H1 (cell line): Measurements from ENCODE around the gene PEPD. TPM values are rescaled to one million over a fixed set of nuclear protein-coding genes. Genes with fewer than 3 reads are reported as not detected.
A peak's percentile ranks its signal among the peaks of the same experiment; 100 is the strongest.

Experiments used
- CTCF ChIA-PET: fragments of 300-600 bp; sonication (Branson Sonifier 250); formaldehyde crosslinking; loops from one replicate; lab custom pipeline; 2021; ENCODE audit not compliant: partially characterized antibody; lab: Charles Lee
- POLR2A ChIA-PET: fragments of 300-600 bp; sonication (Branson Sonifier 250); formaldehyde crosslinking; loops from one replicate; lab custom pipeline; 2021; ENCODE audit warnings: inconsistent platforms; ENCODE audit not compliant: partially characterized antibody; lab: Charles Lee
- DNase-seq, 2 experiments: peaks; one replicate each; pipeline versions ENCODE4 v3.0.0 to v3.0.0-alpha.2; 2010 to 2022; ENCODE audit warnings: low spot score in 2 of 2, low read depth in 1 of 2, mixed read lengths in 1 of 2
- FAIRE-seq: peaks from 2 replicates; lab custom pipeline; 2011; peaks lifted over from hg19 to GRCh38; lab: Jason Lieb, UNC
- H2AFZ ChIP-seq: 2 replicates; pipeline ENCODE4 v1.8.1; 2012; ENCODE audit warnings: low read length, inconsistent platforms
- H2AK5ac ChIP-seq: 2 replicates; pipeline ENCODE4 v1.6.1; 2013; ENCODE audit warnings: low read depth, low read length
- H2BK120ac ChIP-seq: replicated peaks from 2 replicates; pipeline ENCODE3; 2013; ENCODE audit warnings: low read depth, low read length, inconsistent platforms
- H2BK12ac ChIP-seq: 2 replicates; pipeline ENCODE4 v1.6.1; 2013; ENCODE audit warnings: low read depth, low read length
- H2BK15ac ChIP-seq: 2 replicates; pipeline ENCODE4 v1.6.1; 2013; ENCODE audit warnings: low read length
- H2BK20ac ChIP-seq: 2 replicates; pipeline ENCODE4 v1.6.1; 2013; ENCODE audit warnings: low read length
- H2BK5ac ChIP-seq: 2 replicates; pipeline ENCODE4 v1.6.1; 2013; ENCODE audit warnings: low read depth, low read length
- H3K14ac ChIP-seq: 2 replicates; pipeline ENCODE4 v1.6.1; 2013; ENCODE audit warnings: inconsistent platforms; ENCODE audit not compliant: insufficient read length
- H3K18ac ChIP-seq: 2 replicates; pipeline ENCODE4 v1.6.1; 2013; ENCODE audit warnings: low read length; ENCODE audit errors: extremely low read depth
- H3K23ac ChIP-seq: 2 replicates; pipeline ENCODE4 v1.6.1; 2013; ENCODE audit warnings: inconsistent platforms; ENCODE audit not compliant: insufficient read length
- H3K23me2 ChIP-seq: 2 replicates; pipeline ENCODE4 v1.6.1; 2013; ENCODE audit warnings: low read depth, low read length
- H3K27ac ChIP-seq: 2 replicates; pipeline ENCODE4 v1.6.1; 2011; ENCODE audit warnings: low read depth, low read length, inconsistent platforms
- H3K27me3 ChIP-seq, 4 experiments: replicated peaks in 1 of 4; 1 replicate in 1 of 4; 2 replicates in 3 of 4; pipeline versions ENCODE4 v1.6.1 to v1.8.1; 2011 to 2013; ENCODE audit warnings: low read length in 3 of 4, mild to moderate bottlenecking in 3 of 4, inconsistent platforms in 2 of 4, mixed read lengths in 2 of 4, moderate library complexity in 1 of 4; ENCODE audit not compliant: control insufficient read depth in 3 of 4, insufficient read depth in 3 of 4; ENCODE audit errors: extremely low read depth in 1 of 4
- H3K36me3 ChIP-seq, 4 experiments: 2 replicates each; pipeline versions ENCODE4 v1.6.1 to v1.8.1; 2011 to 2013; ENCODE audit warnings: mild to moderate bottlenecking in 4 of 4, low read length in 3 of 4, moderate library complexity in 2 of 4, control low read depth in 1 of 4, inconsistent platforms in 1 of 4; ENCODE audit not compliant: insufficient read depth in 4 of 4, control insufficient read depth in 2 of 4
- H3K4ac ChIP-seq: replicated peaks from 2 replicates; pipeline ENCODE3; 2013; ENCODE audit warnings: low read length, low read depth, mixed read lengths, inconsistent platforms; ENCODE audit not compliant: insufficient read length
- H3K4me1 ChIP-seq, 4 experiments: replicated peaks in 1 of 4; 1 replicate in 1 of 4; 2 replicates in 3 of 4; pipeline versions ENCODE4 v1.6.1 to v1.8.1; 2011 to 2013; ENCODE audit warnings: low read length in 3 of 4, inconsistent platforms in 2 of 4, mixed read lengths in 1 of 4; ENCODE audit not compliant: insufficient read depth in 4 of 4, control insufficient read depth in 3 of 4
- H3K4me2 ChIP-seq, 2 experiments: 2 replicates each; pipeline versions ENCODE4 v1.6.1 to v1.8.1; 2011 to 2013; ENCODE audit warnings: low read depth in 2 of 2, low read length in 2 of 2, control low read depth in 1 of 2, inconsistent platforms in 1 of 2, mild to moderate bottlenecking in 1 of 2; ENCODE audit not compliant: insufficient read depth in 1 of 2
- H3K4me3 ChIP-seq, 4 experiments: fragments of 200-600, 300-600 bp in 1 of 4; sonication (generic), shearing (Covaris generic), sonication (Bioruptor Twin) in 1 of 4; 2 replicates each; pipeline versions ENCODE4 v1.5.1 to v1.8.1; 2011 to 2016; ENCODE audit warnings: low read length in 4 of 4, low read depth in 3 of 4, control low read depth in 2 of 4, inconsistent platforms in 2 of 4, mild to moderate bottlenecking in 2 of 4, mixed read lengths in 1 of 4, moderate library complexity in 1 of 4; ENCODE audit not compliant: insufficient read depth in 2 of 4; ENCODE audit errors: extremely low read depth in 1 of 4
- H3K56ac ChIP-seq: replicated peaks from 2 replicates; pipeline ENCODE3; 2013; ENCODE audit warnings: low read depth, mild to moderate bottlenecking, mixed read lengths, low read length, inconsistent platforms; ENCODE audit not compliant: insufficient read length
- H3K79me1 ChIP-seq: 2 replicates; pipeline ENCODE4 v1.6.1; 2013; ENCODE audit warnings: low read depth, low read length, control low read depth
- H3K79me2 ChIP-seq, 2 experiments: 2 replicates each; pipeline versions ENCODE4 v1.6.1 to v1.8.1; 2012 to 2013; ENCODE audit warnings: low read length in 2 of 2, mild to moderate bottlenecking in 2 of 2, inconsistent platforms in 1 of 2; ENCODE audit not compliant: insufficient read depth in 2 of 2, control insufficient read depth in 1 of 2
- H3K9ac ChIP-seq, 4 experiments: replicated peaks in 1 of 4; 1 replicate in 1 of 4; 2 replicates in 3 of 4; pipeline versions ENCODE4 v1.6.1 to v1.8.1; 2011 to 2013; ENCODE audit warnings: low read depth in 3 of 4, low read length in 3 of 4, control low read depth in 2 of 4, mild to moderate bottlenecking in 2 of 4, moderate library complexity in 2 of 4, inconsistent platforms in 1 of 4; ENCODE audit errors: extremely low read depth in 1 of 4
- H3K9me3 ChIP-seq, 2 experiments: 2 replicates each; pipeline versions ENCODE4 v1.6.1 to v1.8.1; 2012 to 2013; ENCODE audit warnings: mild to moderate bottlenecking in 2 of 2, moderate library complexity in 2 of 2, control low read depth in 1 of 2, inconsistent platforms in 1 of 2, low read depth in 1 of 2, low read length in 1 of 2, mixed read lengths in 1 of 2; ENCODE audit not compliant: insufficient read depth in 2 of 2
- H4K20me1 ChIP-seq, 2 experiments: replicated peaks in 1 of 2; 2 replicates each; pipeline versions ENCODE3 to v1.8.1; 2011 to 2013; ENCODE audit warnings: inconsistent platforms in 2 of 2, low read length in 2 of 2, mild to moderate bottlenecking in 1 of 2; ENCODE audit not compliant: insufficient read depth in 2 of 2, control insufficient read depth in 1 of 2
- H4K5ac ChIP-seq: 2 replicates; pipeline ENCODE4 v1.6.1; 2013; ENCODE audit warnings: low read length, low read depth, mixed read lengths, inconsistent platforms; ENCODE audit not compliant: insufficient read length
- H4K8ac ChIP-seq: 2 replicates; pipeline ENCODE4 v1.8.0; 2013; ENCODE audit warnings: mild to moderate bottlenecking, moderate library complexity, low read length, inconsistent platforms; ENCODE audit not compliant: insufficient read depth; ENCODE audit errors: extremely low read depth
- H4K91ac ChIP-seq: replicated peaks from 2 replicates; pipeline ENCODE3; 2013; ENCODE audit warnings: low read length, mixed read lengths, inconsistent platforms; ENCODE audit not compliant: insufficient read length
- CEBPB ChIP-seq: IDR thresholded peaks from 2 replicates; pipeline ENCODE4 v1.6.1; 2012; ENCODE audit warnings: low read depth, low read length
- EP300 ChIP-seq, 2 experiments: IDR thresholded peaks; 1 replicate in 1 of 2; 2 replicates in 1 of 2; pipeline ENCODE4 v1.6.1; 2011 to 2012; ENCODE audit warnings: low read depth in 2 of 2, low read length in 2 of 2, mild to moderate bottlenecking in 2 of 2, borderline replicate concordance in 1 of 2, inconsistent platforms in 1 of 2, moderate library complexity in 1 of 2
- POLR2AphosphoS5 ChIP-seq: IDR thresholded peaks from 2 replicates; pipeline ENCODE4 v1.6.1; 2011; ENCODE audit warnings: low read depth, low read length
- RAD21 ChIP-seq, 2 experiments: IDR thresholded peaks in 1 of 2; conservative IDR thresholded peaks in 1 of 2; 2 replicates each; pipeline ENCODE4 v1.6.1; 2011; ENCODE audit warnings: low read depth in 2 of 2, low read length in 2 of 2, improper control_type of control experiment in 1 of 2, inconsistent platforms in 1 of 2, mild to moderate bottlenecking in 1 of 2, moderate library complexity in 1 of 2
- SRF ChIP-seq: IDR thresholded peaks from 2 replicates; pipeline ENCODE4 v1.6.1; 2011; ENCODE audit warnings: mild to moderate bottlenecking, low read depth, low read length, moderate library complexity
- TAF1 ChIP-seq: IDR thresholded peaks from 2 replicates; pipeline ENCODE4 v1.6.1; 2011; ENCODE audit warnings: mild to moderate bottlenecking, low read depth, low read length
- TEAD4 ChIP-seq: IDR thresholded peaks from 2 replicates; pipeline ENCODE4 v1.6.1; 2012; ENCODE audit warnings: low read depth, low read length, inconsistent platforms, mixed read lengths
- WGBS, 2 experiments: shearing (Covaris generic) in 1 of 2; methylation state at CpG; one replicate each; pipeline versions ENCODE4 v1.1.6 to v1.1.7; 2013 to 2015; ENCODE audit warnings: low lambda C conversion rate in 2 of 2, mixed read lengths in 2 of 2, inconsistent platforms in 1 of 2, low coverage in 1 of 2, missing lambda C conversion rate in 1 of 2; ENCODE audit not compliant: insufficient replicate concordance in 2 of 2, insufficient coverage in 1 of 2, insufficient read length in 1 of 2; ENCODE audit errors: extremely low coverage in 1 of 2, missing lambda C conversion rate in 1 of 2; 5-methylcytosine and 5-hydroxymethylcytosine counted together
- polyA plus RNA-seq, 7 experiments: library from polyadenylated mRNA; depleted of rRNA in 3 of 7; stranded (reverse) in 5 of 7; unstranded in 2 of 7; fragments of >200 nt in 5 of 7; fragments of 200-250 nt in 2 of 7; gene quantifications; 1 replicate in 5 of 7; 2 replicates in 1 of 7; 4 replicates in 1 of 7; pipeline versions ENCODE4 v1.2.1 to v1.2.3, GENCODE V29; 2011 to 2013; ENCODE audit warnings: missing spikeins in 2 of 7, mixed read lengths in 2 of 7
- total RNA-seq: library from RNA; stranded (reverse); fragmentation: NEBNext Ultra II Directional; extraction: Animal tissue kit (Norgen Biotek cat#: 25700); gene quantifications from 2 replicates; pipeline ENCODE4 v1.2.1, GENCODE V29; 2021
- TF ChIP-seq, protein P1 (sequence below): IDR thresholded peaks from 2 replicates; pipeline ENCODE4 v1.6.1; 2011; ENCODE audit warnings: low read depth, mild to moderate bottlenecking, low read length; ENCODE audit not compliant: insufficient read depth

PEPD gene
- total and polyA plus RNA-seq, 2 of the 8 experiments (the other 6 are each of a cell fraction or from before 2014, with no cell fraction given), result 84.1 to 178 TPM

DNA sequence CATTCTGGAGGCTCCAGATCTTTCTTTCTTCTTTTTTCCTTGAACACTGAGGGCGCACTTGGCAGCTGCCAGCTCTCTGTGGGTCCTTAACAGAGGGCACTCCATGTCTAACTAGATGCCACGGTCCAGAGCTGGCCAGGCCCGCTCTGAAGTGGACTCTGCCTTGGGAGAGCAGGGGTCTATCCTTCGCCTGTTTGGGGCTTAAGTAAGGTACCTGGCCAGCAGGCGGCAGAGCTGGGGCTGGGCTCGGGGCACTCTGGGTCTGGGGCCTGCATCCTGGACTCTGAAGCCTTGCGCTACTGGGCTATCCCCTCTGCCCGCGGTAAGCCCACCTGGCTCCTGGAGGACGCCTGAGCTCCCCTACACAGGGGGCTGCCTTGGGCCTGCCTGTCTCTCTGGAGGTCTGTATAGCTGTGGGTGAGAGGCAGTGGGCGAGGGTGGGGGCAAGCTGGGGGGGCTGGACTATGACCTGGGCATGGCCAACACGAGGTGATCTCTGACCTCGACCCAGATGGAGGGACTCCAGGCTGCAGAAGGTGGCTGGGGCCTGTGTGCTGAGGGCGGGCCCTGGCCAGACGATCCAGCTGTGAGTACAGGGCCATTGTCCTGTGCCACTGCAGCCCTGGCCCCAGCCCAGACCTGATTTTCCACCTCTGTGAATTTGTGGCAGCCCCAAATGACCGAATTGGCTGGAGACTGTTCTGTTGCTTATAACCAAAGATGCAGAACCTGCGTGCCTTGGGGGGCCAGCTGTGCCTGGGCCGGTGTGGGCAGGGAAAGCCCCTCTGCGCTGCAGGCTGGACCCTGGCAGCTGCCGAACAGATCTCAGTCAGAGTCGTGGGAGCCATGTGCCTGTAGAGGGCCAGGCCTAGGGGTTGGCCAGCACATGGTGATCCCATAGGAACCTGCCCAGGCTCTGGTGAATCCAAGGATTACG lies 121.6 kb downstream of the PEPD start:
- ChIA-PET POLR2A (interaction anchor here (0.6 to 1.6 kb wide), 4 partner anchors 18 to 172 kb away, joined by 3 to 4 read pairs (median 4); no protein-coding TSS in a partner anchor), CTCF (interaction anchor here (0.6 to 24.5 kb wide), 13 partner anchors 8 to 379 kb away, joined by 3 to 426 read pairs (median 4); partner anchors contain the start of gene SLC7A10)
- WGBS, 2 experiments, result 88% methylated on average over 18 of the region's 22 CpGs; no CpG with 5 or more reads in 1 of the 2 experiments
- TF ChIP-seq TEAD4 (no peak), EP300 (IDR thresholded peaks at IDR 0.05; ENCODE audit: borderline replicate concordance in 1 of 2, low read depth in 2 of 2, low read length in 2 of 2) (no peak), POLR2AphosphoS5 (no peak), SRF (no peak), CEBPB (no peak), TAF1 (no peak), RAD21 (IDR thresholded peaks at IDR 0.05 in 1 of 2, conservative IDR thresholded peaks at IDR 0.05 in 1 of 2; ENCODE audit: low read depth in 2 of 2, low read length in 2 of 2) (peak in 1 of 2 experiments; percentile 25; a peak in 1 of 4 replicates)
- TF ChIP-seq, protein P1, sequence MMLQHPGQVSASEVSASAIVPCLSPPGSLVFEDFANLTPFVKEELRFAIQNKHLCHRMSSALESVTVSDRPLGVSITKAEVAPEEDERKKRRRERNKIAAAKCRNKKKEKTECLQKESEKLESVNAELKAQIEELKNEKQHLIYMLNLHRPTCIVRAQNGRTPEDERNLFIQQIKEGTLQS, result no peak

More for the DNA sequence above, 121.6 kb downstream of the PEPD start:
- no peak overlapping the region for H3K18ac ChIP-seq
- H3K4me3 ChIP-seq, result no peak overlapping the region
- H3K23me2 ChIP-seq, result no peaks in the 10 kb centered on the region
- no peak overlapping the region for H2AK5ac ChIP-seq
- no peak overlapping the region for H4K91ac ChIP-seq
- no peak overlapping the region for H3K4ac ChIP-seq
- no peak overlapping the region for H3K23ac ChIP-seq
- H3K9ac ChIP-seq, result no peak overlapping the region
- no peaks in the 10 kb centered on the region for H3K36me3 ChIP-seq
- H3K4me2 ChIP-seq, result no peak overlapping the region
- no peak overlapping the region for H4K8ac ChIP-seq
- H3K27me3 ChIP-seq, result no peaks in the 10 kb centered on the region
- no peak overlapping the region for H3K56ac ChIP-seq
- H2BK15ac ChIP-seq, result no peak overlapping the region
- H3K14ac ChIP-seq, result no peak overlapping the region
- DNase-seq (no peak), FAIRE-seq (no peak)
- H2BK20ac ChIP-seq, result no peak overlapping the region
- no peaks in the 10 kb centered on the region for H3K79me2 ChIP-seq
- H2BK12ac ChIP-seq, result no peak overlapping the region
- no peaks in the 10 kb centered on the region for H3K79me1 ChIP-seq
- H4K20me1 ChIP-seq, result peaks cover 3 to 7% of the 10 kb centered on the region in 2 experiments
- no peak overlapping the region for H3K27ac ChIP-seq
- H4K5ac ChIP-seq, result no peak overlapping the region
- H2BK120ac ChIP-seq, result no peak overlapping the region
- H3K9me3 ChIP-seq, result no peaks in the 10 kb centered on the region
- H2AFZ ChIP-seq, result no peak overlapping the region
- peaks cover 0 to 11% (median 7%) of the 10 kb centered on the region in 4 experiments; a peak in 4 of 7 replicates for H3K4me1 ChIP-seq
- no peak overlapping the region for H2BK5ac ChIP-seq
